NCI-H2081 treated with DMSO at 0.1 percent for 48 hours (cell line): ENCODE results near the gene FOXP4.

Experiments
- DNase-seq: peaks from one replicate; lab custom pipeline; 2025; lab: John Stamatoyannopoulos, UW

FOXP4 gene

DNA sequence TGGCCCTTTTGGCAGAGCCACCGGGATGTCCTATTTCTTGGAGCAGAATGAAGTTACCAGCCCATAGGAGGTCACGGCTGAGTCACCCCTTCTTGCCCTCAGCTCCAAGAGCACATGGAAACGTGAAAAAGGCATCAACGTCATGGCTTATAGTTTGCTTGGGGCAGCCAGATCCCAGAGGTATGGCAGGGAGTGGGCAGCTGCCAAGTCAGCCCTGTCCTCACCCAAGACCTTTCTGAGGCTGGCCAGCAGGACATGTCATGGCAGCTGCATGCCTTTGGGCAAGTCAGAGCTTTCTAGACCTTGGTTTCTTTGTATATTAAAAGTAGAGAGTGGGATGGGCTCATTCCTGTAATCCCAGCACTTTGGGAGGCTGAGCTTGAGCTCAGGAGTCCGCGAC lies 83.9 kb downstream of the FOXP4 start:
- DNase-seq = no peak

DNA sequence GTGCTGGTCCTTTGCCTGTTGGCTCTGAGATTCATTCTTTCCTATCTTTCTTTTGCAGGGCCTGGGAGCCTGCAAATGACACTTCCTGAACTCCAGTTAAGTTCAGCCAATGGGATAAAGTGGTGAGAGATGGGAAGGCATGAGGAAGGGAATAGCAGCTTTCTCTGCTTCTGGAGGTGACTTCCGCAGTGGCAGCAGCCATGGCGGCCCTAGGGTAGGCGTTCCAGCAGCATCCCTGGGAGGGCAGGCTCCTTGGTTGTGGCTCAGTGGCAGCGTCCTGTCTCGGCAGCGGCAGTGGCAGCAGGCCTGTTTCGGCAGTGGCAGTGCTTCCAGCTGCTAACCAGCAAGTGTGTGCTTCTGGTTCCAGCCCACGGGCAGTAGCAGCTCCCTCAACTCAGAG lies 84.8 kb downstream of the FOXP4 start:
- DNase-seq = no peak

DNA sequence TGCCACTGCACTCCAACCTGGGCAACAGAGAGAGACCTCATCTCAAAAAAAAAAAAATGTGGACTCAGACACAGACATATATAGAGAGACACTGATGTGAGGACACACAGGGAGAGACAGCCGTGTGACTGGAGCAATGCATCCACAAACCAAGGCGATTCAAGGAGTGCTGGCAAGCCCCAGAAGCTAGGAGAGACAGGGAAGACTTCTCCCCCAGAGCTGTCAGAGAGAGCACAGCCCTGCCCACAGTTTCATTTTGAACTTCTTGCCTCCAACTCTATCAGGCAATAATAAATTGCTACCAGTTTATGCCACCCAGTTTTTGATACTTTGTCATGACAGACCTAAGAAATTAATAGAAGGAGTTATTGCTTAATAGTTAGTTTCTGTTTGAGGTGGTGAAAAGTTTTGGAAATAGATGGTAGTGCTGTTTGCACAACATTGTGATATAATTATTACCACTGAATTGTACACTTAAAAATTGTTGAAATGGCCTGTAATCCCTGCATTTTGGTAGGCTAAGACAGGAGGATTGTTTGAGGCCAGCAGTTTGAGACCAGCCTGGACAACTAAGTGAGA lies 87.0 kb downstream of the FOXP4 start:
- DNase-seq = no peak

DNA sequence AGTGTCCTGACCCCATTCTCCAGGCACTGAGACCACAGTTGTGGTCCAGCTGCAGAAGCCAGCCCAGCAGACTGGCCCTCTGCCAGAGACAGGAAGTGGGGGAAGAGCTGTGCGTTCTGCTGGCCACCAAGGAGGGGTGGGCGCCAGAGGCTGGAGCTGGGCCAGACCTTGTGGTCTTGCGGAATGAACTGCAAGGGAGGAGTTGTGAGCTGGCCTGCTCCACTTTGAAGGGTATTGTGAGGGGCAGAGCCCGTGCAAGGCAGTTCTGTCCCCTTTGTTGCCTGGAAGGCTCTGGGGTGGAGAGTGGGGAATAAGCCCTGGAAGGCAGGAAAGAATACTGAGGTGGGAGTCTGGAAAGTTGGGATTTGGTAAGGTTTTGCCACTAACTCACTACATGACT lies 88.5 kb downstream of the FOXP4 start:
- no peak for DNase-seq

DNA sequence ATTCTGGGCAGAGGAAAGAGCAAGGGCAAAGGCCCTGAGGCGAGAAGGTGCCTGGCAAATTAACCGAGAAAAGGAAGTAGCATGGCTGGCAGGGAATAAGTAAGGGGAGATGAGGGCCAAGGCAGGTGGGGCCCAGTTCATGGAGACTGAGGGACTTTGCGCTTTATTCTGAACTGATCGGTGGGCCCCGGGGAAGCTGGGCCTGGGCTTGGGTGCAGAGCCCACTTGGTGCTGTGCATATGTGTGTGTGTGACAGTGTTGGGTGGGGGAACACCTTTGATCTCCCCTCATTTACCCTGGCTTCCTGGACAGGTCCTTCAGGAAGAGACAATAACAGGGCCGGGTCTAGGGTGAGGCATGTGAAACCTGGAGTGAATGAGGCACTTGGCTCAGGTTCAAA lies 89.2 kb downstream of the FOXP4 start:
- DNase-seq = no peak

DNA sequence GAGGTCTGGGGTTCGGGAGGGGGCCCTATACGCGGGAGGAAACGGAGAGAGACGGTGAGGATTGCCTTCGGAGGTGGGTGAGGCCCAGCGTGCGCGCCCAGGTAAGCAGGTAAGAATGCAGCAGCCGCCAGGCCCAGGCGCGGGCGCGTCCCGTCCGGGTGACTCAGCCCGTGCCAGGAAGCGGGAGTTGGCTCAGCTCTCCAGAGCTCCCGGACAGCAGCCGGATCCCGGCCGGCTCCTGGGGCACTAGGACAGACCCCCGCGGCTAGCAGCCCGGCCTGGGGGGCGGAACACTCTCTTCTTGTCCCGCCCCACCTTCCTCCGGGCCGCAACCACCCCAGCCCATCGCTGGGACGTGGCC lies 90.6 kb downstream of the FOXP4 start:
- no peak for DNase-seq

DNA sequence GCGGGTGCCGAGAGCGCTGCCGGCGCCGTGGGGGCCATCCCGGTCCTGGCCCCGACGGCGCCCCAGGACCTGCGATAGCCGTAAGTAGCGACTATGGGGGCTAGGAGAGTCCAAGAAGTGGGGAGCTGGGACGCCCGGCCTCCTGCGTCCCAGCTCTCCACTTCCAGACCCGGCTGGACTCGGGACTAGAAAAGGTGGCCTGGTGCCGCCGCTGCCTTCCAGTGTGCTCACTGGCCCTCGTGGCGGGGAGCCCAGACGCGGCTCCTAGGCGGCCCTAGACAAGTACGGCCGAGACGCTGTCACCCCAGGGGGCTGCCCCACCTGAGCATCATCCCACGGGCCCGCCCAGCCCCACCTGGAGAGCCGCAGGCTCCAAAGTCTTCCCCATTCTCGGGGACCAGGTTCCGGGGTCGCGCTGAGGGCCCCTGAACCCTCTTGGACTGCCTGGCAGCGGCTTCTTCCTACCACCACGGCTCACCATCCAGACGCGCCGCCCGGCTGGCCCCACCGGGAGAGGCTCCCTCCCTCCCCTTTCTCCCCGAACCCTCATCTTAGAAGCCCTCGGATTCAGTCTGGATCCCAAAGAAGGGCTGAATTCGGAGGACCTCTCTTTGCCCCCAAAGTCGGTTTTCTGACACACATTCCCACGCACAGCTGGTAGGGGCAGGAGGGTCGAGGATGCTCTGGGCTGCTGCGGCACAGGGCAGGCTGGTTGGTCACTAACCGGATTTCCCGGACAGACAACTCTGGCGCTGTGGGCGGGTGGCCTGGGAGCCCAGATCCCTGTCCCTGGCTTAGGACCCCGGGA lies 91.2 kb downstream of the FOXP4 start:
- no peak for DNase-seq

DNA sequence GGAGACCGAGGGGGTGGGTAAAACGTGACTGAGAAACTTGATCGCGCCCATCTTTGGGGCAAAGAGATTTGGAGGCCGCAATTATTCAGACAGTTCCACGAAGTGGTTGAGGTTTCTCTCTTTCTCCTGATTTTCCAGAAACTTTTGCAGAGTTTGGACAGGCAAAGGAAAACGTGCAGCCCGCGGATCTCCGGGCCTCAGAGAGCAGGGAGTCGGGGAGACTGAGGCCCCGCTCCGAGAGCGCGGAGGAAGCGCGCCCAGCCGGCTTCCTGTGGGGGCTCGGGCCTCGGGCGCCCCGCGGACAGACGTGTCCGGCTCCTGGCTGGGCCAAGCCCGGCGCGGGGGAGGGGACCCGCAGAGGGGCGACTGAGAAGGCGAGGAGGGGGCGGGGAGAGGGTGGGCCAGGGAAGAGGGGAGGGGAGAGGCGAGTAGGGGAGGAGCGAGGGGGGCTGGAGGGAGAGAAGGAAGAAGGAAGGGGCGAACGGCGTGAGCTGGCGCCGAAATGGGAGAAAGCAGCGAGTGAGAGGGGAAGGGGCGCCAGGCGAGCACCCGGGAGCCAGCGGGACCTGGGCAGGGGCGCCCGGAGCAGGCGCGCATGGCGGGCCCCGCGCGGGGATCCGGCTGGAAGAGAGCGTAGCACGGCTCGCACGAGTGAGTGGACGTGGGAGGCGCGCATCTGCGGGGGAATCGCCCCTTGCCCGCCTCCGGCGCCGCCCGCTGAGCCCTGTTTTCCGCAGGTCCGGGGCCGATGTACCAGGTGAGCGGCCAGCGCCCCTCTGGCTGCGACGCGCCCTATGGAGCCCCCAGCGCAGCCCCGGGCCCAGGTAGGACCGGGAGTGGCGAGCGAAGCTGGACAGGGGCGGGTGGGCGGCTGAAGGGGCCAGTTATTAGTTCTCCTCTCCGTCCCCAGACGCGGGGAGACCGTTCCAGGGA lies 92.1 kb downstream of the FOXP4 start, which contains the start of gene MDFI:
Gene MDFI (plus strand): TSS at position 467 of the 933 bp plus-strand sequence. CDS start 282 bp downstream, at position 749.
- DNase-seq = no peak

DNA sequence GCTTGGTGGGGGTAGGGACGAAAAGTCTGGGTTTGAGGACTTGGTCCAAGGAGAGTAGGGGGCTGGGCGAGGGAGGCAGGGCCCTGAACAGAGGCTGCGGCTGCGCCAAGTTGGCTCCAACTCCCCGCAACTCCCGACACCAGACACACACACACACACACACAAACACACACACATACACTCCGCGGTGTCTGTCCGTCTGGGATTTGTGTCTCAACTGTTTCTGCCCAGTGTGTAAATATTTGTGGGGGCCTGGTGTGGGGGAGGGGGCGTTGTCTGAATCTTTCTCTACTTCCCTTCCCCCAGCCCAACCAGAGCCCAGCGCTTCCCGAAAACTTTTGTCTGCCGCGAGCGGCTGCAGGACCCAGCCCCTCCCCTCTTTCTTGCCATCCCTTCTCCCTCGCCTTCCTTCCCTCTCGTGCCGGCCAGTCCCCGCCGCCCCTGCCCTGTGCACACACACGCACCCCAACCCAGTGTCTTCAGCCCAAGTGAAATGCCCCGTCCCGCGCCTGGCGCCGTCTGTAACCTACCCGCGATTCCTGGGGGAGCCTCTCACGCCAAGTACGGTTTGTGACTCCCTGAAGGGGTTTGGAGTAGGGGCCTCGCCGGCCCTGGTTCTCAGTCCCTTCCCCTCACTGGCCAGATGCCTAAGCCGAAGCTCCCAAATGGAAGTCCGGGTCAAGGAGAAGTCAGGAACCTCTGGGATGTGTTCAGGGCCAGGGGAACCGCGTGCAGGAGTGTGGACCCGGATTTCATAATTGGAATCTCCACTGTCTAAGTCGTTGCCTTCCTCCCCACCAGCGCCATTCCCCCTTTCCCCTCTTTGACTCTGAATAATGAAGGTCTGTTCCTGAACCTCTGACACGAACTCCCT lies 93.0 kb downstream of the FOXP4 start:
- no peak for DNase-seq

DNA sequence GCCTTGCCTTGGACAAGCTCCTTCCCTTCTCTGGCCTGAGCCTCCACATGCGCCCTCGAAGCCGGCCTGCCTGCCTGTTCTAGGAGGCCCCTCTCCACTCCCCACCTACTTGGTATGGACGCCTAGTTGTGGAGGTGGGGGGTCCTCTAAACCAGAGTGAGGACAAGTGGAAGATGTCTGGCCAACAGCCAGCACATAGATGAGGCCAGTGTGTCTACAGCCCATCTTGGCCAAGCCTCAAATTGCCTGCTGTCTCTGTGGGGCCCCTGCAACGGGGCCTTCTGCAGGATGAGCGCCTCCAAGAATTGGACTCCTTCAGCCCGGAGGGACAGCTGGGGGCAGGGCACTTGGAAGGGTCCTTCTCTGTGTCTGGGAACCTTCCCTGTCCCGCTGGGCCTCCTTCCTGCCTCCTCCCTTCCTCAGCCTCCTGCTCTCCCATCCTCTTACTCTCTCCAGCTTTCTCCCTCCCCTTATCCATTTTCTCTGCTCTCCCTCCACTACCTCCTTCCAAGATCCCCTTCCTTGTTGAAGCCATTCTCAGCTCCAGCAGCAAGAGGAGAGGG lies 93.7 kb downstream of the FOXP4 start:
- no peak for DNase-seq

DNA sequence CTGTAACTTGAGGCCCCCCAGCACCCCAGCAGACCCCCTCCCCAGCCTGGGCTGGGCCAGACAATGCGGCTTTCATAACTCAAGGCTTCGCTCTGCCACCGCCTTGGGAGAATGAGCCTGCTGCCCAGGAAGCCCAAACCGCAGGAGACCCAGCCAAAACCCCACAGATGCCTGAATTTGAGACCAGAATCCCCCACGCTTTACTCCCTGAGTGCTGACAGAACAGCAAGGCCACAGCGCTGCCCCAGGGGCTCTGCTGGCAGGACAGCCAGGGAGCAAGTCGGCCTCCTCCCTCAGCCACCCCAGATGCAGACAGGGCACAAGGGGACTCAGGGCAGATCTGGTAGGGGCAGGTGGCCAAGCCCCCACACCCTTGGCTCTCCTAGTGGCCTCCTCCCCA lies 94.2 kb downstream of the FOXP4 start:
- no peak for DNase-seq

DNA sequence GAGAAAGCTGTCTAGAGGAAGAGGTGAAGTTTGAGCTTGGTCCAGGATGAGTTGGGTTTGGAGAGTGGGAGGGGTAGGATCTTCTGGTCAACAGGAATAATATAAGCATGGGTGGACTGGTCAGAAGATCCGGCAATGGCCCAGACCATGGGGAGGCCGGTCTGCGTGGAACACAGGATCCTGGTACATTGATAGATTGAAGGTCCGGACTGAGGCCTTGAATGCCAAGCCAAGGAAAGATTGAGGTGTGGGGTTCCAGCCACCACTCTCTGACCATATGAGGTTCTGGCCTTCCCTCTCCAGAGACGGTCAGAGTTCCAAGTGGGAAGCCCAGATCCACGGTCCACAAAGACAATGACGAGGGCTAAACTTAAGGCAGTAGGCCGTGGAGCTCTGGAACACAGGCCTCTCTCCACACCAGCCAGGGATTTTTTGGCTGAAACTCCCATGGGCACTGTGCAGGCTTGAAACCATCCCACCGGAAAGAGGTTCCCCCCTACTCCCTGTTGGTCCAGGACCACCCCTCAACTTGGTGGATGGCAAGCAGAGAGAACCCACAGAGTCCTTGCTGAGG lies 95.3 kb downstream of the FOXP4 start:
- DNase-seq = no peak

DNA sequence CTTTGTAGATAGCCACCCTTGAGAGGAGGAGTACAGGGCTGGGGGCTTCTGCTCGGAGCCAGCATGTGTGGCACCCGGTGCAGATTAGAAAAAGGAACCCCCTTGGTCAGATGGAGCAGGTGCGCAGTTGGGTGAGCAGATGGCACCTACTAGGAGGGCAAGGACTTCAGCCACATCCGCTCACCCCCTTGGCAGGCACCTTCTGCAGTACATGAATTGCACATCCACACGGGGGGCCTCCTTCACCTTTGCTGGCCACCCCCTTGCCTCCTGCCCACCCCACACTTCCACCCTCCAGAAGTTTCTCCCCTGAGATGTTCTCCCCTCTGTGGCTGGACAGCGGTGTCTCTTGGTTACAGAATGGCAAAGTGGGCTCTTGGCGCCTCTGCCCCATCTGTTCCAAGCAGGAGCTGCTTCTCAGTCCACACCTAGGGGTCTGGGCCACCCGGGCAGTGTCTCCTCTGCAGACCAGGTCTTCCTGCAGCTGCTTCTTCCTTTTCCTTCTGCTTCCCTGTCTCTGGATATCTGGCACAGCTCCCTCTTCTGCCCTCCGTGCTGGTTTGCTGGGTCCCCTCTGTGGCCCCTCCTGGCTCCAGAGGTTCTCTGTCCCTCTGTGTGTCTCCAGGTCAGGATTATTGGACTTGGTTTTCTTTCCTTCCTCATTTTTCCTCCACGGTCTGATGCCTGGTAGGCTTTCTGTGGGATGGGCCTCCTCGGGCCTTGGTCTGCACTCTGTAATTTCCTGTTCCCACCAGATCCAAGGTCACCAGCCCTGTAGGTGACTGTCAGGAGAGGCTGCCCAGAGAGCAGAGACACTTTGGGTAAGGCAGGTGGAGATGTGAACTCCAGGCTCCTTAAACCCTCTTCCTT lies 96.1 kb downstream of the FOXP4 start:
- no peak for DNase-seq

DNA sequence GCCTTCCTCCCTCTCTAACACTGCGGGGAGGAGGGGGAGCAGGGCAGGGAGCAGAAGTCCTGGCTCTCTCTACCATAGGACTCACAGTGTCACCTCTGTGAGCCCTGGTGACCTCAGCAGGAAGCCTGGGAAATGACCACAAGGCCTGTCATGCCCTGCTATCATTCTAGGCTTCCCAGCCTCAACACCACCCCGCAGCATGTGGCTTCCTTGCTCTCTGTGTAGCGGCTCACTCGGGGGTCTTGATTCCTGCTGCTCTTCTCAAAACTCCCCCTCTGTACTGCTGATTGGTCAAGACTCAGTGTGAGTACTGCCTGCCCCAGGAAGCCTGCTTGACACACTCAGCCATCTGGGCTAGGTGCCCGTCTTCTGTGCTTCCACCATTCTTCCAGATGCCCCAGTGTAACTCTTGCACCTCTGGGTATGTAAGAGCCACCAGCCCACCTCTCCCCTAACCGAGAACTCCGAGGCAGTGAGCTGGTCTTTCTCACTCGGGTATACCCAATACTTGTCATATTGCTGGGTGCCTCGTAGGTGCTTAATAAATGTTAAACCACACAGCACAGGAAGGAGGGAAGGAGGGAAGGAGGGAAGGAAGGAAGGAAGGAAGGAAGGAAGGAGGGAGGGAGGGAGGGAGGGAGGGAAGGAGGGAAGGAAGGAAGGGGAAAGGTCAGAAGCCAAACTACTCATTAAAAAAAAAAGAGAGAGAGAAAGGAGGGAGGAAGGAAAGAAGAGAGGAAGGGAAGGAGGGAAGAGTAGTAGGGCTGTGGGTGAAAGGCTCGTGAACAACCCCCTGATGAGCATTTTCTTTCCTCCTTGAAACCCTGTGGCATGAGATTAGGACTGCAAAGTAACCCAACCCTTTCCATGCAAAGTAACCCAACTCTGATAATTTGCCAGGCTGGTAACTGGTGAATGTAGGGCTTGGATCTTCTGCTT lies 97.0 kb downstream of the FOXP4 start:
- DNase-seq = no peak

DNA sequence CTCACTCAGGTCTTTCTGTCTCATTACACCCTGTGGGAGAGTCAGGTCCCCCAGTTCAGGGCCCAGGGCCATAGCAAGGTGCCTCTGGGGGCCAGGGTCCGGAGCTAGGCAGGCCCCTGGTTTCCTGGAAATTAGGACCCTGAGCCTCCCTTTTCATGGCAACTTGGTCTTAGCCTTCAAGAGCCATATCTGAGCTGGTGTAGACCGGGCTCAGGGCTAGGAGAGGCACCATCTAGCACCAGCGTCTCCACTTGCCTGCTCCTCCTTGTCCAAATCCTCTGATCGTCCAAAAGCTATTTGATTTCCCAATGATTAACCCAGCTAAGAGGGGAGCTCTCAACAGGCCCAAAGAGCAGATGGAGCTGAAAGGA lies 97.7 kb downstream of the FOXP4 start:
- no peak for DNase-seq

DNA sequence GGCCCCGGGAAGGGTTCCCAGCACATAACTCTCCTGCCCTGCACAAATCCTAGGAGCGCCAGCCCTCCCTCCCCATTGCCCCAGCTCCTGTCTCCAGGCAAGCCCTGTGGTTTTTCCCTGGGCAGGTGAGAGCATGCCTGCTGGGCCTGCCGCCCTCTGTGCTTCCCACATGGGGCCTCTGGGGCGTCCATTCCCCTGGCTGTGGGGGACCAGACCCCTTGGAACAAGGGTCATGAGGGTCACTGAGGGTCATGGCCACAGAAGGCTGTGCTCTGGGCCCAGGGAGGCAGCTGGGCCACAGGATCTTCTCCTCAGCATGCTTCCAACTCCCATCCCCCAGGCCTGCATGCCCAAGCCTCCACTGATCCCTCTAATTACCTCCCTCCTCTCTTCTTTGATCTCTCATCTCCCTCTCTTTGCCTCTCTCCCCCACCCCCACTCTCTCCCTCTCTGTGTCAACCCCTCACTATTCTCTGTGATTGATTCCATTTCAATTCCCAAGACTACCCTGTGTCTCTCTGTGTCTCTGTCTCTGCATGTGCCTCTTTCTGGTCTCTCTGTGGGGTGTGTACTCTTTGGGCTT lies 98.2 kb downstream of the FOXP4 start:
- no peak for DNase-seq

DNA sequence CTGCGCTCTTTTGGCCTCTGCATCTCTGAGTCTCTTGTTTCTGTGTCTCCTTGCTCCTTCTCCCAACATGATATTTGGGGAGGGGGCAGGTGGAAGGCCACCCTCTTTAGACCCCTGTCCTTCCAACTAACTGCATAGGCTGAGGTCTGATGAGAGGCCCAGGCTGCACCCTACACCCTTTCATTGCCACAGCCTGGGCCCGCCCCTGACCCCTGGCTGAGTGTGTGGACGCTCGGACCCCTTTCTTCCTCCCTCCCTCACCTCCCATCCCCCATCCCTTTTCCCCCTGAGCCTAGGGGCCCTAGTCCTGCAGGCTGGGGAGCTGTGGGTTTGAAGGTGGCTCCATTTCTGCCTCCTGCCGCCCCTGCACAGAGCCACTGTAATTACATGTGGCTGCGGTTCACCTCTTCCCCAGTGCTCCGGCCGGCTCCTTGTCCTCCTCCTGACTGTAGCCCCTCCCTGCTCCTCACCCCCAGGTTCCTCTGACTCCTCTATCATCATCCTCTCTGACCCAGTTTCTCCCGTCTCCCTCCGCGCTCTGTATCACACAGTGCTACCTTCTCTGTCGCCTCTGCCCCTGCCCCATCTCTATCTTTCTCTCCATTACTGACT lies 98.9 kb downstream of the FOXP4 start:
- no peak for DNase-seq
